GM13976 (cell line): ENCODE results near the gene NDFIP2.

Experiments
- DNase-seq: peaks from one replicate; pipeline ENCODE4 v3.0.0; 2012; ENCODE audit warnings: low spot score
- in situ Hi-C: fragments of 300-500 bp; cut with MboI; formaldehyde crosslinking; loops from one replicate; pipeline ENCODE4 v1.12.0; 2022; ENCODE audit warnings: low sequenced_read_pairs, mixed read lengths, inconsistent platforms; ENCODE audit not compliant: unreplicated experiment
- TF ChIP-seq, protein P1 (sequence below): IDR thresholded peaks from 2 replicates; pipeline ENCODE4 v1.5.1; 2012; ENCODE audit warnings: borderline replicate concordance, mild to moderate bottlenecking; ENCODE audit not compliant: insufficient read depth; ENCODE audit errors: extremely low read depth, missing control alignments, control extremely low read depth

Gene NDFIP2

DNA sequence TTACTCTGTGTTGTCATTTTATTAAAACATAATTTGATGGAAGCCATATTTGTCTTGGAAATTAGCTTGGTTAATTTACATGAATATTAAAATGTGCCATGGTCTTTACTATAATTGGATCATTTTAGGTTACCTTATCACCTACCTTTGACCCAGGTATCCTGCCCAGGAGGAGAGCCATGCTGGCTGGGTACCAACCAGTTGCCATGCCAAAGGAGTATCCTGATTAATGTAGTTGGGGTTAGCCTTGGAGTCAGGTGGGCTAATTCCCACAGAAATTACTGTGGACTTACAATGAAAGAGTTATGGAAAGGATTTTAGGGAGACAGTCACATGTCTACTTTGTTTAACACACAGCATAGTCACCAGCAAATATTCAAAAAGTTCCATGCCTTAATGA lies 32.0 kb downstream of the NDFIP2 start:
- TF ChIP-seq, protein P1, sequence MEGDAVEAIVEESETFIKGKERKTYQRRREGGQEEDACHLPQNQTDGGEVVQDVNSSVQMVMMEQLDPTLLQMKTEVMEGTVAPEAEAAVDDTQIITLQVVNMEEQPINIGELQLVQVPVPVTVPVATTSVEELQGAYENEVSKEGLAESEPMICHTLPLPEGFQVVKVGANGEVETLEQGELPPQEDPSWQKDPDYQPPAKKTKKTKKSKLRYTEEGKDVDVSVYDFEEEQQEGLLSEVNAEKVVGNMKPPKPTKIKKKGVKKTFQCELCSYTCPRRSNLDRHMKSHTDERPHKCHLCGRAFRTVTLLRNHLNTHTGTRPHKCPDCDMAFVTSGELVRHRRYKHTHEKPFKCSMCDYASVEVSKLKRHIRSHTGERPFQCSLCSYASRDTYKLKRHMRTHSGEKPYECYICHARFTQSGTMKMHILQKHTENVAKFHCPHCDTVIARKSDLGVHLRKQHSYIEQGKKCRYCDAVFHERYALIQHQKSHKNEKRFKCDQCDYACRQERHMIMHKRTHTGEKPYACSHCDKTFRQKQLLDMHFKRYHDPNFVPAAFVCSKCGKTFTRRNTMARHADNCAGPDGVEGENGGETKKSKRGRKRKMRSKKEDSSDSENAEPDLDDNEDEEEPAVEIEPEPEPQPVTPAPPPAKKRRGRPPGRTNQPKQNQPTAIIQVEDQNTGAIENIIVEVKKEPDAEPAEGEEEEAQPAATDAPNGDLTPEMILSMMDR = no peak
- no peak for DNase-seq
- in situ Hi-C loops = no loop called here

DNA sequence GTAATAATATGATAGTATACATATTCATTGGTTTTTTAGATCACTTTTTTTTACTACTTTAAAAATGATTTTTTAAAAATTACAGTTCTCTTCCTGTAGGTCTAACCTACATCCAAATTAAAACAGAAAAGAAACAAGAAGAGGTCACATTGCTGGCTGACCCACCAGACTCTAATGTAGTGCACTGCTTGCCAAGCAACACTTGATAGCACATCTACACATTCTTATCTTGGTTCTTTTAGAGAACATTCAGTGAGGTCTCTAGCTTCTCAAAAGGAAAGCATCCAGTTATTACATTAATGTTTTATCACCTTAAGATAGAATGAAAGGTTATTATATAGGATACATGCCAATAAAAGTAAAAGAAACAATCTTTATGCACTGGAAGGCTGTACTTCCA lies 35.6 kb downstream of the NDFIP2 start:
- DNase-seq = no peak
- in situ Hi-C loops = no loop called here
- TF ChIP-seq, protein P1 = no peak

DNA sequence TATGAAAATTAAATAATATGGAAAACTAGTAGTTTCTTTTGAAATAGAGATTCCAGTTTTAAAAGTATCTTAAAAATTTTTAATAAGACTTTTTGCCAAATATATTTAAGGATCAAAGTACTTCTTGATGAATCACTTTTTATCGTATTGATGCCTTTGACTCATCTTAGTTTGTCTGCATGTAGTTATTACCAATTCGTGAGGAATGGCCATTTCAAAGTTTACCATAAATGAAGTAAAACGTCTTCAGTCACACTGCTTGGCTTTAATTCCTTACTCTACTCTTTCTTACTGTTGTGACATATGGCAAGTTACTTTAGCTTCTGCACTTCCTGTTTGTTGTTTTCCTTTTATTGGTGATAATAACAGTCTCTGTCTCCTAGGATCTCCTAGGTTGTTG lies 38.3 kb downstream of the NDFIP2 start:
- TF ChIP-seq, protein P1 = no peak
- DNase-seq = no peak
- in situ Hi-C loops = no loop called here

DNA sequence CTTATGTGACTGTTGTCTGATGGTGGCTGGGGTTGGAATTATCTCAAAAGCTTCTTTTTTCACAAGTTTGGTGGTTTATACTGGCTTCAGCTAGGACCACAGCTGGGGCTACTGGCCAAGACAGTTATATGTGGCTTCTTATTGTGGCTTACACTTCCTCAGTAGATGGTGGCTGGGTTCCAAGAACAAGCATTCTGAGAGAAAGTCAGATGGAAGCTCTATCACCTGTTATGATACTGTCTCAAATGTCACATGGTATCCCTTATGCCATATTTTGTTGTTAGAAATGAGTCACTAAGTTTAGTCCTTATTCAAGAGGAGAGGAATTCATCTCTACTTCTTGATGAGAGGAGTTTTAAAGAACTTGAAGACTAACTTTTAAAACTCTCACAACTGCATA lies 41.6 kb downstream of the NDFIP2 start:
- TF ChIP-seq, protein P1 = no peak
- in situ Hi-C loops = no loop called here
- DNase-seq = peak; percentile 52

DNA sequence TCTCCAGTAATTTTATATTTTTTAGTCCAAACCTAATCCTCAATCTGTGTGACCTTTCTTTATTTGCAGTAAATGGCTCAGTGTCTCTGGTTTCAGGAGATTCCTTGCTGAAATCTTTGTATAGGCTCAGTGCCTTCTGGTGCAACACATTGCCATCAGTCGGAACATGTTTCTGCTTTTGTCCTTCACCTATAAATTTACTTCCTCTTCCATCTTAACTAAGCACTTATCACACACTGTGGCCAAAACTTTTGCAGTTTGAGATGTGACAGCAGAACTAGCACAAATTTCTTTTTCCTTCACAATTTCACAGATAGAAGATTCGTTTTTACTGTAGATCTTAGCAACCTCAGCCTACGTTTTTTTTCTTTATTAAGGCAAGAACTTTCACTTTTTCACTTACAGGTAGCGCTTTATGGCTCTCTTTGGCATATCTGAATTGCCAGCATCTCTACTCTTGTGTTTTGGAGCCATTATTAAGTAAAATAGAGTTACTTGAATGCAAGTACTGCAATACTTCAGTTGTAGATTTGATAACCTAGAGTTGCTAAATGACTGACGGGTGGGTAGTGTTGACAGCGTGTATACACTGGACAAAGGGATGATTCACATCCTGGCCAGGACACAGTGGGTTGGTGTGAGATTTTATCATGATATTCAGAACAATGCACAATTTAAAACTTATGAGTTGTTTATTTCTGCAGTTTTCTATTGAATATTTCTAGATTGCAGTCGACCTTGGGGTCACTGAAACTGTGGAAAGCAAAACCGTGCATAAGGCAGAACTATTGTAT lies 44.3 kb downstream of the NDFIP2 start:
- DNase-seq = no peak
- TF ChIP-seq, protein P1 = no peak
- in situ Hi-C loops = no loop called here

DNA sequence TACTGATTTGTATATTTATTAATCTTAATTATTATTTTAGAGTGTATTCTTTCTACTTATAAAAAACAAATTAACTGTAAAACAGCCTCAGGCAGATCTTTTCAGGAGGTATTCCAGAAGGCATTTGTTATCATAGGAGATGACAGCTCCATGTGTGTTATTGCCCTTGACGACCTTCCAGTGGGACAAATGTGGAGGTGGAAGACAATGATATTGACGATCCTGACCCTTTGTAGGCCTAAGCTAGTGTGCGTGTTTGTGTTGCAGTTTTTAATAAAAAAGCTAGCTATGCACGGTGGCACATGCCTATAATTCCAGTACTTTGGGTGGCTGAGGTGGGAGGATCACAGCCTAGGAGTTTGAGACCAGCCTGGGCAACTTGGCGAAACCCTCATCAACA lies 46.7 kb downstream of the NDFIP2 start:
- TF ChIP-seq, protein P1 = no peak
- in situ Hi-C loops = no loop called here
- DNase-seq = no peak
